NCI-H146 treated with DMSO at 0.1 percent for 48 hours (cell line): ENCODE measurements around the gene BLVRB.
"Not testable (repeated sequence)": the region's sequence is repeated elsewhere in the genome, so short reads cannot be mapped to it uniquely, and the experiment has no call there.

Experiments used
- DNase-seq: peaks from one replicate; lab custom pipeline; 2025; ENCODE audit not compliant: unreplicated experiment; lab: John Stamatoyannopoulos, UW

Gene BLVRB

DNA sequence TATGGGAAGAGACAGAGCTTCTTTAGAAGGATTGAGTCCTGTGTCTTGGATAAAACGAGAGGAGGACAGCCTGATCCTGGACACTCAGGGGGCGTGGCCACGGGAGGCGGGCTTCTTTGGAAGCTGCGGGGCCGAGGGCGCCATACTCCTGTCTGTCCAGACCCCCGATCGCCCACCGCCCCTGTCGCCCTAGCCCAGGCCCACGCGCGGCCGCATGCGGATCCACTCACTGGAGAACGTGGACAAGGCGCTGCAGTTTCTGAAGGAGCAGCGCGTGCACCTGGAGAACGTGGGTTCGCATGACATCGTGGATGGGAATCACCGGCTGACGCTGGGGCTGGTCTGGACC lies 24.3 kb upstream of the BLVRB start:
- DNase-seq: no peak

- DNase-seq: no peak
Measured at GRCh38 chr19:40486017-40486416, 20.5 kb upstream of the BLVRB start.

DNA sequence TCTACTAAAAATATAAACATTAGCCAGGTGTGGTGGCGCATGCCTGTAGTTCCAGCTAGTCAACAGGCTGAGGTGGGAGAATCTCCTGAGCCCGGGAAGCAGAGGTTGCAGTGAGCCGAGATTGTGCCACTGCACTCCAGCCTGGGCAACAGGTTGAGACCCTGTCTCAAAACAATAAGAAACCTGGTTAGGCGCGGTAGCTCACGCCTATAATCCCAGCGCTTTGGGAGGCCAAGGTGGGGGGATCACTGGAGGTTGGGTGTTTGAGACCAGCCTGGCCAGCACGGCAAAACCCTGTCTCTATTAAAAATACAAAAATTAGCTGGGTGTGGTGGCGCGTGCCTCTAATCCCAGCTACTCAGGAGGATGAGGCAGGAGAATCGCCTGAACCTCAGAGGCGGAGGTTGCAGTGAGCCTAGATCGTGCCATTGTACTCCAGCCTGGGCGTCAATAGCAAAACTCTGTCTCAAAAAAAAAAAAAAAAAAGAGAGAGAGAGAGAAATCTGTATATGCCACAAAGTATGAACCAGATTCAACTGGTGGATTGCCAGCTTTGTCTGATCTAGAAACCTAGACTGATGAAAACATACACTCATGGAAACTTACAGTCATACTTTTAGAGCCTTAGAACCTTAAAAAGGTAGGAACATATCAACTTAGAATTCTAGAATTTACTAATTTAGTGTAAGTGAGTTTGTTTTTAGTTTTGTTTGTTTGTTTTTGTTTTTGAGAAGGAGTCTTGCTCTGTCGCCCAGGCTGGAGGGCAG lies 10.5 kb upstream of the BLVRB start:
- not testable (repeated sequence) for DNase-seq

GRCh38 chr19:40474737-40475136 lies 9.2 kb upstream of the BLVRB start:
- no peak for DNase-seq

GRCh38 chr19:40472516-40472915 lies 7.0 kb upstream of the BLVRB start:
- no peak for DNase-seq

DNA sequence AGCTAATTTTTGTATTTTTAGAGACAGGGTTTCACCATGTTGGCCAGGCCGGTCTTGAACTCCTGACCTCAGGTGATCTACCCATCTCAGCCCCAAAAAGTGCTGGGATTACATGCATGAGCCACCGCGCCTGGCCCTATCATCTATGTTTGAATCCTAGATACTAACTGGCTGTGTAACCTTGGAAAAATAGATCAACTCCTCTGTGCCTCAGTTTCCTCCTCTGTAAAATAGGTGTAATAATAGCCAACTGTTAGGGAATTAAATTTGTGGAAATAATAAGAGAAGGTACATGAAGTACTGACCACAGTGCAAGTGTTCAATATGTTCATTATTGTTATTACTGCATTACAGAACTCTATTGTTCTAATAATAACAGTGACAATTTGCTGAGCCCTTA lies 5.6 kb upstream of the BLVRB start:
- no peak for DNase-seq

- DNase-seq: no peak
Measured at GRCh38 chr19:40469011-40469410, 3.5 kb upstream of the BLVRB start.

- DNase-seq: no peak
Measured at GRCh38 chr19:40466985-40467734, 1.6 kb upstream of the BLVRB start, which contains the start of gene SPTBN4. Gene SPTBN4 (plus strand): TSS chr19:40467001. CDS start chr19:40472622, 5,621 bp downstream.

GRCh38 chr19:40466219-40466984 lies 857 bp upstream of the BLVRB start:
- DNase-seq: no peak

- no peak for DNase-seq
Measured at GRCh38 chr19:40465025-40465556, 454 bp downstream of the BLVRB start.

DNA sequence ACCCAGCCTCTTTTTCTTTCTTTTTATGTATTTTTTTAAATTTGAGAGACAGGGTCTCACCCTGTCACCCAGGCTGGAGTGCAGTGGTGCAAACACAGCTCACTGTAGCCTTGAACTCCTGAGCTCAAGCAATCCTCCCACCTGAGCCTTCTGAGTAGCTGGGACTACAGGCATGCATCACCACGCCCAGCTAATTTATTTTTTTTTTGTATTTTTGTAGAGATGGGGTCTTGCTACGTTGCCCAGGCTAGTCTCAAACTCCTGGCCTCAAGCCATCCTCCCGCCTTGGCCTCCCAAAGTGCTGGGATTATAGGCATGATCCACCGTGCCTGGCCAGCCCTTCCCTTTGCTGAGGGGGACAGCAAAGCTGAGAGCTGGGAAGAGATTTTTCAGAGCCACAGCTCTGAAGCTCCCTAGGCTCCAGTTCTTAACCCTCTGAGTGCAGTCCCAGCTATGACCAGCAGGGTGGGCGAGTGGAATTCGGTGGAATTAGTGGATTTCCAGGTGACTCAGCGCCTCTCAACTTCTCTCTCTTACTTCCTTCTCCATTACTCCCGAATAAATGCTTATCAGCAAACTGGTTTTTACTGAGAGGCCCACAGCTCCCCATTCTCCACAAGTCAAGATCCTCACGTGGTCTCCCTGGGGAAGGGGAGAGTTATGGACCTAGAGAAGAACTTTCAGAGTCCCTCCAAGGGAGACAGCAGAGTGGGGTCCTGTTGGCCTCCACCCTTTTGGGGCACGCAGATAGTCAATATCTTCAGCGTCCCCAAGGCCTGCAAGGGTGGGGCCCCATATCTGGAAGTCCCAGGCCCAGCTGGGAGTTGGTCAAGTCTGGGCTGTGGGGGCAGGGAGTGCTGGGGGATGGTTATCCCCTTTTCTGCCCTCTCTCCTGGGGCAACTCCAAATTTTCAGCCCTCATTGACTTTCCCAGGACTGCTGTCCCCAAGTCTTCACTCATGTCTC lies 1.2 kb downstream of the BLVRB start:
- DNase-seq: peak; percentile 32

GRCh38 chr19:40463587-40464037 lies 1.9 kb downstream of the BLVRB start:
- DNase-seq: not testable (repeated sequence)

- no peak for DNase-seq
Measured at GRCh38 chr19:40461669-40462221, 3.8 kb downstream of the BLVRB start.

GRCh38 chr19:40460185-40460584 lies 5.4 kb downstream of the BLVRB start:
- no peak for DNase-seq

DNA sequence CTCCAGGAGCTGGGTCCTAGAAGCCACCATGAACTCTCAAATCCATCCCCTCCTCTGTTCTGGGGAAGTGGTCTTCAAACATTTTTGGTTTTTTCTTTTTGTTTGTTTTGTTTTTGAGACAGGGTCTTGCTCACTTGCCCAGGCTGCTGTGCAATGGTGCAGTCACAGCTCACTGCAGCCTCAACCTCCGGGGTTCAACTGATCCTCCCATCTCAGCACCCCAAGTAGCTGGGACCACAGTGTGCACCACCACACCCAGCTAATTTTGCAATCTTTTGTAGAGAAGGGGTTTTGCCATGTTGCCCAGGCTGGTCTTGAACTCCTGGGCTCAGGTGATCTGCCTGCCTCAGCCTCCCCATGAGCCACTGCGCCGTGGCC lies 7.0 kb downstream of the BLVRB start:
- no peak for DNase-seq

DNA sequence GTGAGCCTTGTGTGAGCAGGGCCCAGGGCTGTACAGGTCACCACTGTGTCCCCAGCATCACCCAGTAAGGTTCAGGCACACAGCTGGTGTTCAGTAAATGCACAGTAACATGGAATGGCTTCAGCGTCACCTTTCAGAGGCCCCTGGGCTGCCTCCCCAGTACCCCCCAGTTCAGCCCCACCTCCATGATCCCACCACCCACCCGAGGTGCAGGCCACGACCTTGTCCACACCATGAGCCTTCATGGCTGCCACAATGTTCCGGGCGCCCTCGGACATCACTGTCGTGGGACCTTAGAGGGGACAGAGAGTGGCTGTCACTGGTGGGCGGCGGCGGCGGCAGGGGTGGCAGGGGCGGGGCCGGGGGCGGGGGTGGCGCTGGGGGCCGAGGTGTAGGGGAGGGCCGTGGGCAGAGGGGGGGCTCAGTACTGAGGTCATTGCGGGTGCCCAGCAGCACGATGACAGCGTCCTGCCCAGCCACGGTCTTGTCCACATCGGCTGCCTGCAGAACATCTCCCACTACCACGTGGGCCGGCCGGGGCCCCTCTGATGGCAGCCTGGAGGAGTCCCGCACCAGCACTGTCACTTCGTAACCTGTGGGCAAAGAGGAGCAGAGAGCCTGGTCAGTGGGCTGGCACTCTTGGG lies 7.5 kb downstream of the BLVRB start:
- no peak for DNase-seq

- DNase-seq: no peak
Measured at GRCh38 chr19:40457048-40457447, 8.5 kb downstream of the BLVRB start.

DNA sequence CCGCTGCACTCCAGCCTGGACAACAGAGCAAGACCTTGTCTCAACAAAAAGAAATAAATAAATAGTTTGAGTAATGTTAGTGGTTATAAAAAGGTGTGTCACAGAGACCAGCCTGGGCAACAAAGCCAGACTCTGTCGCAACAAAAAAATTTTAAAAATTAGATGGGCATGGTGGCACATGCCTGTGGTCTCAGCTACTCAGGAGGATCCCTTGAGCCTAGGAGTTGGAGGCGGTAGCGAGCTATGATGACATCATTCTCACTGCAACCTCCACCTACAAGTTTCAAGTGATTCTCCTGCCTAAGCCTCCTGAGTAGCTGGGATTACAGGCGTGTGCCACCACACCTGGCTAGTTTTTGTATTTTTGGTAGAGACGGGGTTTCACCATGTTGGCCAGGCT lies 11.6 kb downstream of the BLVRB start:
- not testable (repeated sequence) for DNase-seq

DNA sequence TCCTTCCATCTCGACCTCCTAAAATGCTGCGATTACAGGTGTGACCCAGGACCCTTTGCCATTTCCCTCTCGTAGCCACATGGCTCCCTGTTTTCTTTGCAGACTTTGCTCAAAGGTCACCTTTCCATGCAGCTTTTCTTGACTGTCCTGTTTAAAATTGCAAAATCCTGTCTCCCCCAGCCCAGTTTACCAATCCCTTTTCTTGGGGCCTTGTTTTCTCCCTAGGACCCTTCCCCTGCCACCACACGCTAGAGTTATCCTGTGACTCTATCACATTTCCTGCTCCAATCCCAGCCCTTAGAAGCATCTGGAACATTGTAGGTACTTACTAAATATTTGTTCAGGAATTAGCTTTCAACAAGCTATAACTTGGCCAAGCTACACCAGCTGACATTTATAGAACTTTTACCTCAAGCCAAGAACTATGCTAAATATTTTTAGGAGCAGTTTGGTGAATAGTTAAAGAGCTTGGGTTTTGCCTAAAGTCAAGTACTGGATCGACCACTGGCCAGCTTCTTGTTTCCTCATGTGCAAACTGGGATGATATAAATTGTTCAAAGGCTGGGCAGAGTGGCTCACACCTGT lies 12.3 kb downstream of the BLVRB start:
- no peak for DNase-seq
